GM19099 (cell line): ENCODE data around the gene ATP1A1.

Source experiments
- POLR2A ChIP-seq: IDR thresholded peaks from 3 replicates; pipeline ENCODE4 v1.6.1; 2011; ENCODE audit warnings: low read depth; ENCODE audit not compliant: insufficient read length; ENCODE audit errors: extremely low read depth

The ATP1A1 gene

DNA sequence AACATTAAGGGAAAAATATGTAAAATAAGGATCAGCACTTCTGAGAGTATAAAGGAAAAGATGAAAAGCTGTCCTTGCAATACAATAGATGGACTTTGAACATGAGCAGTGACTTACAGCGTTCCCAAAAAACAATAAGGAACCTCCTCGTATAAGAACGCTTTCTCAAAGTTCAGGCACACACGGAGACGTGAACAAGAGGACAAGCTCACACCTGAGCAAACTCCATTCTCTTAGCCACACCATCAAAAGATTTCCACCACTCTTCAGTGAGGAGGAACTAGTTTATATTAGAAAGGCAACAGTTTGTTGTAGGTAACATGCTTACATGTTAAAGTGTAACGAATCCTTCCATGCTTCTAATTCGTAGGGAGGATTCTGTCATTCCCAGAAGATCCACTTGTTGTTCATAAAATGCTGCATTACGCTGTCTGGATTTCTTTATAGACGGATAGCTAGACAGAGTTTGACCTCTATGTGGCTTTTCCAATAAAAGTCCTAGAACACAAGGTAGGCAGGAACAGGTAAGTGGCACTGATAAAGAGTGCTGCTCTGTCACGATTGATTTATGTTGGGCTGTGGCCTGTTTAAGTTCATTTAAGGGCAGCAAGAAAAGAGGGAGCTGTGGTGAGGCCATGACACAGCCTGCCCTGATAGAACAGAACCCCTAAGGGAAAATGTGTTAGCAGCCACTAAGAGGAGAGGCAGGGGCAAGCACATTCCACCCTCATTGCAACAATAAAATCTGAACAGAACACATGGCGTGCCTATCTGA lies 37.0 kb upstream of the ATP1A1 start:
- no peak for TF ChIP-seq POLR2A

DNA sequence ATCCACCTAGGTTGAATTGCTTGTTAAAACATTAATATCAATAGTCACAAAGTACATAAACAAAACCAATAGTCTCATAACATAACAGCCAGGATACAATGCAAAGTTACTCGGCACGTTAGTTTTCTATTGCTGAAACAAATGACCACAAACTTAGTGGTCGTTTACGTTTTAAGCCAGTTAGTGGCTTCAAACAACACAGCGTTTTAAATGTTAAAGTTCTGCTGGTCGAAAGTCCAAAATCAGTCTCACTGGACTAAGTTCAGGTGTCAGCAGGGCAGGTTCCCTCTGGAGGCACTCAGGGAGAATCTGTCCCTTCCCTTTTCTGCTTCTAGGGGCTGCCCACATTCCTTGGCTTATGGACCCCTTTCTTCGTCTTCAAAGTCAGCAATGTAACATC lies 35.6 kb upstream of the ATP1A1 start:
- no peak for TF ChIP-seq POLR2A

DNA sequence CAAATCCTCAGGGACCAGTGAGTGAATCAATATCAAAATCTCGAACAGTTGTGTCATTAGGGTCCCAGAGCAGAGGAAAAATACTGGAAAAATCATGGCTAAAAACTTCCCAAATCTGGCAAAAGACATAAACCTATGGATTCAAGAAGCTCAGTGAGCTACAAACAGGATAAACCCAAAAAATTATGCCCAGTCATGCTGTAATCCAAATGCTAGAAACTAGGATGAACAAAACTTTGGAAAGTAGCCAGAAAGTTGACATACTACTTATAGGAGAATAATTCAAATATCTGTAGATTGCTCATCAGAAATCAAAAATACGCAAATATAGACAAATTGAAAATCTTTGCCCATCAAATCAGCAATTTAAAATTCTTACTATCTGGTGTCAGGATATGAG lies 34.6 kb upstream of the ATP1A1 start:
- no peak for TF ChIP-seq POLR2A

DNA sequence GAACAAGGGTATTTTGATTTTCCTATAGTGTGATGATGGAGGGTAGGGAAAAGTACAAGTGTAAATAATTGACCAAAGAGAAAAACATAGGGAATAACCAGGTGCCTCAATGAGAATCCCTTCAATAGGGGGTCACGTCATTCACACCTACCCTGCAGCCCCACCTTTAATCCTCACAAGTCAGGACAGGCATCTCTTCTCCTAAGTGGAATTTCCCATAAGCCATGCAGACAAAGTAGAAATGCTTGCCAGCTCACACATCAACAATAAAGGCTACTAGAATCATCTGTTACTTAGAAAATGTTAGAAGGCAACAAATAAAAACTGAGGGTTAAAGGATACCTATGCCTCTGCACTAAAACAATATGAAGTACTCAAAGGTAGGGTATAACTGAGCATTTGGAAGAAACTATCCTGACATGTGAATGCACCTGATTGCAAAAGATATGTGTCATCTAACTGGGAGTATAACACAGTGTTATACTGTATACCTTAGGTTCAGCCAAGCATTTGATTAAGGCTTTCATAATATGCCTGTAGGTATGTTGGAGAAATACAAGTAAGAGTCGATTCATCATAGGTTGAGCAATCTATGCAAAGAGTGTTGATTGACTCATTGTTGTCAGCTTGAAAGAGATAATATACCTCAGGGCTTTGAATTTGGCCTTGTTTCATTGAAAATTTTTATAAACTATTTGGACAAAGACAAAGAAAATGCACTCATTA lies 32.4 kb upstream of the ATP1A1 start:
- no peak for TF ChIP-seq POLR2A

DNA sequence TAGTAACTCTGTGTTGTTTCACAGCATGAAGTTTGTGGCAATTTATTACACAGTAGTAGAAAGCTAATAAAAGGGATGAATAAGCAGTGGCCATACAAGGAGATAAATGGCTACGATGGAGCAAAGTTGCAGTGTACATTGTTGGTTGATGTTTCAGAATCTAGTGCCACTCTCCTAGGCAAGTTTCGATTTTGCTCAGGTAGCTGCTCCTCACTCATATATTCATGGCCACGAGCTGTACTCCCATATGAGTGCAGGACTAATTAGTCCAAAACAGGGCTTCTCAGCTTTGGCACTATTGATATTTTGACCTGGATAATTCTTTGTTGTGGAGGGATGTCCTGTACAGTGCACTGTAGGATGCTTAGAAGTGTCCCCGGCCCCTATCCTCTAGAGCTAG lies 30.0 kb upstream of the ATP1A1 start:
- TF ChIP-seq POLR2A: no peak

- TF ChIP-seq POLR2A: no peak
Measured at GRCh38 chr1:116345011-116345410, 28.0 kb upstream of the ATP1A1 start.

DNA sequence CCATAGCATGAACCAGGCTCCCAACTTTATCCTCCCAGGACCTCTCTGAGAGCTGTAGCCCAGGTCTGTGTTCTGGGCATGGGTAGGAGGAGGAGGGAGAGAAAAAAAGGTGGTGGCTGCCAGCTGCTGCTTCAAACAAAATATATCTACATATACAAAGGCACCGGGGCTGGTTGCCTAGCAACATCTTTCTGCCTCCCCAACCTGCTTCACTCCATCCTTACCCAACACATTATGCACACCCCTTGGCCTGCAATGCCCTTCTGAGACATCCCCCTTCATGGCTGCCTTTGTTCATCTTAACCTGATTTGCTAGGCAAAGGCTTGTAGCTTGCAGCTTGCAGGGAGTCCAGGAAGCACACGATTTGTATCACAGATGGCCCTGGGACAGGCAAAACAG lies 27.2 kb upstream of the ATP1A1 start:
- TF ChIP-seq POLR2A: no peak

GRCh38 chr1:116346943-116347673 lies 25.9 kb upstream of the ATP1A1 start:
- no peak for TF ChIP-seq POLR2A

DNA sequence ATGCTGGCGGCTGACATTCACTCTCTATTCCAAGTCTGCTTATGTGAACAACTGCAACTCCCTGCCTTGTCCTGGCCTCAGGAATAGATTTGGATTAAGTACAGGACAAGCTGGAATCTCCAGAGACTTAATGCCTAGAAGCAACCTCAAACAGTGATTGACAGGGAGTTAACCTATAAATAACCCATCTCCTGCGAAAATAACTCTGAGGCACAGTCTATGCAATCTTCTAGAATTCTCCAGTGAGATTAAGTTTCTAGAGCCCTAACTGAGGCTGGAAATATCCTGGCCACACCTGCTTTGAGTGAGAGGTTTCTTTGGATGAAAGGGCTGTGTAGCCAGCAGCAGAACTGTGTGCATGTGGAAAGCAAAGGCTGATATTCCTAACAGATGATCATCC lies 25.3 kb upstream of the ATP1A1 start:
- TF ChIP-seq POLR2A: no peak

- no peak for TF ChIP-seq POLR2A
Measured at GRCh38 chr1:116350097-116350645, 22.9 kb upstream of the ATP1A1 start.

- no peak for TF ChIP-seq POLR2A
Measured at GRCh38 chr1:116351914-116352313, 21.1 kb upstream of the ATP1A1 start.

- TF ChIP-seq POLR2A: no peak
Measured at GRCh38 chr1:116352349-116352813, 20.7 kb upstream of the ATP1A1 start.

DNA sequence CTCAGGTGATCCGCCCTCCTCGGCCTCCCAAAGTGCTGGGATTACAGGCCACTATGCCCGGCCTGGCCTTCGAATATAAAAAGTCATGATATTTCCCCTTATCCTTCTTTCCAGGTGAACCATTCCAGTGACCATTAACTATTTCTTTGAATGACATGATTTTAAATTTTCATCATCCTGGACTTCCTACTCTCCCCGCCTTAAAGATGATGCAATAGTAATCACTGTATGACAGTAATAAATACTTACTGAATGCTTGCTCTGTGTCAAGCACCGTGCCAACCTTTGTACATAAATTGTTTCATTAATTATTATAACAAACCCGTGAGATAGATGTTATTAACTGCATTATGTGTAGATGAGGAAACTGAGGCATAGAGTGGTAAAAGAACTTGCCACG lies 19.9 kb upstream of the ATP1A1 start:
- TF ChIP-seq POLR2A: no peak

DNA sequence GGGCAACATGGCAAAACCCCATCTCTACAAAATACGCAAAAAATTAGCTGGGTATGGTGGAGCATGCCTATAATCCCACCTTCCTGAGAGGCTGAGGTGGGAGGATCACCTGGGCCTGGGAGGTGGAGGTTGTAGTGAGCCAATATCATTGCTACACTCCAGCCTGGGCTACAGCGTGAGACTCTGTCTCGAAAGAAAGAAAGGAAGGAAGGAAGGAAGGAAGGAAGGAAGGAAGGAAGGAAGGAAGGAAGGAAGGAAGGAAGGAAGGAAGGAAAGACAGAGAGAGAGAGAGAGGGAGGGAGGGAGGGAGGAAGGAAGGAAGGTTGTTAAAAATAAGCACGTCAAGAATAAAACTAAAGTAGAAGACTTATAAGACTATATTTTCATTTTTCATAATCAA lies 17.0 kb upstream of the ATP1A1 start:
- TF ChIP-seq POLR2A: no peak

GRCh38 chr1:116356673-116357072 lies 16.4 kb upstream of the ATP1A1 start:
- no peak for TF ChIP-seq POLR2A
